ENCODE results near the gene MAP3K4. TPM values are rescaled to one million over a fixed set of nuclear protein-coding genes. Genes with fewer than 3 reads are reported as not detected.

MAP3K4 gene
- polyA plus RNA-seq, 1 experiment, result 12.7 TPM

DNA sequence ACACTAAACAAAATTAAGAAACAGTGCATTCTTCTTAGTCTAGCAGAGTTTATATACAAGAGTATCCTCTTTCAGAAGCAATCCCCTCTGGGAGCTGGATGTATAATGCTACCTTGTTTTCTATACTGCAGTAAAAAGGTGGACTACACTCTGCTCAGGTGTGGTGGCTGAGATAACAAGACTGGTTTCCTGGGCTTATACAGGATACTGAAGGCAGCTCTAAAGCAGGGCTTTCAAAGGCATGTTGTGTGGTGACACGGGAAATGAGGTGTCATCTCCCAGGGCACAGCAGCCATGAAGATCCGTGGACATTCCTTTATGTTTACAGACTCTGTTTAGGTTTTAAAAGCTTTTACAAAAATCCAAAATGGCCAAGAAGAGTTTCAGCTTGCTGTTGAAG, 136.7 kb downstream of the MAP3K4 start:
- TF ChIP-seq, protein P1, sequence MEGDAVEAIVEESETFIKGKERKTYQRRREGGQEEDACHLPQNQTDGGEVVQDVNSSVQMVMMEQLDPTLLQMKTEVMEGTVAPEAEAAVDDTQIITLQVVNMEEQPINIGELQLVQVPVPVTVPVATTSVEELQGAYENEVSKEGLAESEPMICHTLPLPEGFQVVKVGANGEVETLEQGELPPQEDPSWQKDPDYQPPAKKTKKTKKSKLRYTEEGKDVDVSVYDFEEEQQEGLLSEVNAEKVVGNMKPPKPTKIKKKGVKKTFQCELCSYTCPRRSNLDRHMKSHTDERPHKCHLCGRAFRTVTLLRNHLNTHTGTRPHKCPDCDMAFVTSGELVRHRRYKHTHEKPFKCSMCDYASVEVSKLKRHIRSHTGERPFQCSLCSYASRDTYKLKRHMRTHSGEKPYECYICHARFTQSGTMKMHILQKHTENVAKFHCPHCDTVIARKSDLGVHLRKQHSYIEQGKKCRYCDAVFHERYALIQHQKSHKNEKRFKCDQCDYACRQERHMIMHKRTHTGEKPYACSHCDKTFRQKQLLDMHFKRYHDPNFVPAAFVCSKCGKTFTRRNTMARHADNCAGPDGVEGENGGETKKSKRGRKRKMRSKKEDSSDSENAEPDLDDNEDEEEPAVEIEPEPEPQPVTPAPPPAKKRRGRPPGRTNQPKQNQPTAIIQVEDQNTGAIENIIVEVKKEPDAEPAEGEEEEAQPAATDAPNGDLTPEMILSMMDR (IDR thresholded peaks at IDR 0.05; ENCODE audit: low read depth, low read length), result no peak
- ChIA-PET POLR2A (no interaction called here), CTCF (interaction anchor here (1.1 to 3.7 kb wide), 4 partner anchors 135 to 245 kb away, joined by 3 to 23 read pairs (median 4); no protein-coding TSS in a partner anchor)
- Histone ChIP-seq H3K27me3 (ENCODE audit: control insufficient read depth, insufficient read depth, low read length) (no peaks in the 10 kb centered on the region), H3K9me3 (ENCODE audit: control insufficient read depth, insufficient read depth, low read length) (peaks cover 9% of the 10 kb centered on the region), H3K4me3 (ENCODE audit: low read depth, low read length) (no peak overlapping the region), H3K27ac (ENCODE audit: low read depth, low read length) (peak overlapping the region; percentile 22)
- no peak for DNase-seq (ENCODE audit: low read depth, low spot score)

DNA sequence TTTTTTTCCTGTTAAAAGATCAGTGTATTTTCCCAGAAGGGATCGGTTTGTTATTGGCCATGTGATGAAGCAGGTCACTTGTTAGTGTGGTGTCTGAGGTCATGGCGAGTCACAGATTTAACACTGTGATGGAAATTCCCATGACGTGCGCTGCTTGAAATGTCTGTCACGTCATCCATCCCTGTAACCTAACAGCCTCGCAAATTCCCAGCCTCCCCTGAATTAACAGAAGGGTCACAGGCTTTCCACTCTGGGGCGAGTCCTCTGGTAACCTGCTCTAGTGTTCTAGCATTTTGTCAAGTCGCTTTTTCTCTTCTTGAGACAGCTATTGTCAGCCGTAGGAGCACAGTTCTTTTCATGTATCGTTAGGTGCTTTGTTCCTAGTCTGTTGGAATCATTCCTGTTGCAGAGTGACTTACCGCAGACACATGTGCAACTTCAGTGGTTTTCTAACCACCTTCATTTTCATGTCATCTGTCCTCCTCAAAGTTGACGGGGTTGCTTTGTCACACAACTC, 137.2 kb downstream of the MAP3K4 start:
- peak; percentile 58 for DNase-seq (ENCODE audit: low read depth, low spot score)
- H3K27ac ChIP-seq (ENCODE audit: low read depth, low read length), result no peak overlapping the region
- POLR2A ChIA-PET, result no interaction called here

DNA sequence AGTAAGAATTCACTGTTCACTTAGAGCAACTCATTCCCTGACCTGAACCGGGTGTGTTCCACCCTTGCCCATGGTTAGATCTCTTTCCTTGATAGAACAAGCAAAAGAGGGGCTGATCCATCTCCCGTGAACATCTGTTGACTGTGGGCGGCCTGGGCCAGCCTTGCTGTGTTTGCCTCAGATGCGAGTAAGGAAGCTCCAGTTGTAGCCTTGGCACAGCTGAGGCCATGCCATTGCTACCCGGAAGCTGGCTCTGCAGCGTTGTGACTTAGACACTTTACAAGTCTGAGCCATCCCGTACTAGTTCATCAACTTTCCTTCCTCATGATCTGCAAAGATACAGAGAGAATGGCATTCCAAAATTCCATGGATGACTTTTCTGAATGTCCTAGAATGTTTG, 139.0 kb downstream of the MAP3K4 start:
- ChIA-PET CTCF (interaction anchor here (0.7 kb wide), 1 partner anchor 244 kb away, joined by 3 read pairs; no protein-coding TSS in a partner anchor), POLR2A (no interaction called here)
- no peak for DNase-seq (ENCODE audit: low read depth, low spot score)
- H3K27ac ChIP-seq (ENCODE audit: low read depth, low read length), result no peak overlapping the region
- peaks cover 9% of the 10 kb centered on the region for H3K9me3 ChIP-seq (ENCODE audit: control insufficient read depth, insufficient read depth, low read length)
- TF ChIP-seq, protein P1 (IDR thresholded peaks at IDR 0.05; ENCODE audit: low read depth, low read length), result no peak
- H3K4me3 ChIP-seq (ENCODE audit: low read depth, low read length), result no peak overlapping the region
- H3K27me3 ChIP-seq (ENCODE audit: control insufficient read depth, insufficient read depth, low read length), result no peaks in the 10 kb centered on the region

More for the DNA sequence above, 137.2 kb downstream of the MAP3K4 start:
- CTCF ChIA-PET, result interaction anchor here (1.1 to 3.7 kb wide), 3 partner anchors 136 to 245 kb away, joined by 3 to 23 read pairs (median 4); no protein-coding TSS in a partner anchor
- H3K4me3 ChIP-seq (ENCODE audit: low read depth, low read length), result no peak overlapping the region
- H3K27me3 ChIP-seq (ENCODE audit: control insufficient read depth, insufficient read depth, low read length), result no peaks in the 10 kb centered on the region
- peaks cover 9% of the 10 kb centered on the region for H3K9me3 ChIP-seq (ENCODE audit: control insufficient read depth, insufficient read depth, low read length)
- TF ChIP-seq, protein P1 (IDR thresholded peaks at IDR 0.05; ENCODE audit: low read depth, low read length), result no peak

DNA sequence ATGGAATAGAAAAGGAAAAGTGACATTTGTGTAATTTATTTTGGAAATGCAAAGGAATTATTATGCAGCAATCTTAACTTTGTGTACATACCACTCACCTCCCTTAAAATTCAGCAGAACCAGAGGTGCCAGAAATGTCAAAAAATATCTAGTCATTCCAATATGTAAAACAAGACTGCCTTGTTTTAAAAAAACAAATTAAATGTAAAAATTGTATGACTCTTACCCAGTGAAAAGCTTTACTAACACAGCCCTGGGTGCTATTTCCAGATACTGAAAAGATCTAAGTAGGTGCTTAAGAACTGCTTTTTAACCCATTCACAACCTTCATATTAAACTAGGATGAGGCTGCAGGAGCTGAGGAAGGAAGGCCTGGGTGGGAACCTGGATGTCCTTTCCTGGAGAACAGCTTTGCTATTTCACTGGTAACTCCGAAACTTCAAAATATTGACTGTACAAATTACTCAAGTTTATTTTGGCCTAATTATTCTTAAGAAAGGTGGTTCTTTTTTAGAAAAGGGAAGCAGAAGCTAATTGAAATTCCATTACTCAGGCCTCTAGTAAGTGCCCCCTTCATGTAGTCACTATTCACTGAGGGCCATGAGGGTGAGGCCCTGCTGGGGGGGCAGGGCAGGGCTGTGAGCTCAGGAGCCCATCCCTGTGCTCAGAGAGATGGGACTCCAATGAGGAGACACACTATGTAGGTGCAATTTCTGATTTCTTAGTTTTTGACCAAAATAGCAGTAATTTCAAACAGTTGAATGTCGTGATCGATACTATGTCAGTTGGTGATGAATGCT, 139.6 kb downstream of the MAP3K4 start:
- TF ChIP-seq, protein P1 (IDR thresholded peaks at IDR 0.05; ENCODE audit: low read depth, low read length), result no peak
- H3K27ac ChIP-seq (ENCODE audit: low read depth, low read length), result no peak overlapping the region
- no peak overlapping the region for H3K4me3 ChIP-seq (ENCODE audit: low read depth, low read length)
- H3K9me3 ChIP-seq (ENCODE audit: control insufficient read depth, insufficient read depth, low read length), result peaks cover 9% of the 10 kb centered on the region
- H3K27me3 ChIP-seq (ENCODE audit: control insufficient read depth, insufficient read depth, low read length), result no peaks in the 10 kb centered on the region
- no peak for DNase-seq (ENCODE audit: low read depth, low spot score)
- POLR2A ChIA-PET, result interaction anchor here (0.6 kb wide), 1 partner anchor 116 kb away, joined by 6 read pairs; no protein-coding TSS in a partner anchor
- CTCF ChIA-PET, result interaction anchor here (0.7 kb wide), 1 partner anchor 243 kb away, joined by 3 read pairs; no protein-coding TSS in a partner anchor

DNA sequence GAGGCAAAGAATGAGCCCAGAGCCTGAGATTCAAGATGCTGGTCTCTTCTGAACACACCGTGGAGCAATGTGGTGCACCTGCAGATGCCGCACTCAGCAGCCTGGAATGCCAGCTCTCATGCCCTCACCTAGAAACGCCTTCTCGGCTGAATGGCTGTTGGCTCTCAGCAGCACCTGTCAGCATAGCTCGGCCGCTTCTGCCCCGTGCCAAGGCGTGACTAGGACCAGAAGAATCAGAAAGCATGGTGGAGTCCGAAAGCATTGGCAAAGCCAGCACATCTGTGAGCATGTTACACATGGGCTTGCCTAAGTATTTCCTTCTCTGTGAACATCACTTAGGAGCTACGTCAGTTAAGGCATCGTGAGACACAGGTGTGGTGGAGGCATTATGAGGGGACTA, 140.8 kb downstream of the MAP3K4 start:
- DNase-seq (ENCODE audit: low read depth, low spot score), result no peak
- H3K27me3 ChIP-seq (ENCODE audit: control insufficient read depth, insufficient read depth, low read length), result no peaks in the 10 kb centered on the region
- no peak overlapping the region for H3K4me3 ChIP-seq (ENCODE audit: low read depth, low read length)
- TF ChIP-seq, protein P1 (IDR thresholded peaks at IDR 0.05; ENCODE audit: low read depth, low read length), result no peak
- CTCF ChIA-PET, result interaction anchor here (1.3 to 2.0 kb wide), 3 partner anchors 21 to 239 kb away, joined by 3 to 11 read pairs (median 5); no protein-coding TSS in a partner anchor
- no peaks in the 10 kb centered on the region; the same call in 1 of the 2 replicates for H3K9me3 ChIP-seq (ENCODE audit: control insufficient read depth, insufficient read depth, low read length)
- POLR2A ChIA-PET, result no interaction called here
- H3K27ac ChIP-seq (ENCODE audit: low read depth, low read length), result no peak overlapping the region
